IMR-90 (cell line): ENCODE results near the gene TMEM33. TPM values are rescaled to one million over a fixed set of nuclear protein-coding genes. Genes with fewer than 3 reads are reported as not detected.
"Not testable (repeated sequence)": the region's sequence is repeated elsewhere in the genome, so short reads cannot be mapped to it uniquely, and the experiment has no call there.

Experiments used
- ATAC-seq: fragments of 200-7000 bp; cut with Tn5 transposase; 2 replicates; pipeline ENCODE4 v1.9.1; 2020; ENCODE audit warnings: low read depth, mild to moderate bottlenecking, moderate library complexity
- BruUV-seq: library from RNA; stranded (reverse); fragments of 400-500 nt; replicated peaks from 2 replicates; lab custom pipeline; 2021; lab: Mats Ljungman, UMichigan
- CTCF ChIA-PET: fragments of 300-600 bp; formaldehyde crosslinking; extraction: SDS; loops from one replicate; lab custom pipeline; 2021; ENCODE audit warnings: antibody characterized with exemption; lab: Yijun Ruan, JAX
- POLR2A ChIA-PET: fragments of 300-600 bp; sonication (Branson Sonifier 250); formaldehyde crosslinking; loops from one replicate; lab custom pipeline; 2022; ENCODE audit warnings: antibody characterized with exemption; ENCODE audit not compliant: unreplicated experiment; lab: Charles Lee
- DNase-seq: peaks from one replicate; pipeline ENCODE4 v3.0.0; 2013
- H2AFZ ChIP-seq: replicated peaks from 2 replicates; pipeline ENCODE3; 2013; ENCODE audit warnings: low read length, mild to moderate bottlenecking; ENCODE audit not compliant: poor library complexity
- H2AK5ac ChIP-seq: 2 replicates; pipeline ENCODE4 v1.6.1; 2013; ENCODE audit warnings: low read depth, low read length, inconsistent platforms
- H2AK9ac ChIP-seq: replicated peaks from 2 replicates; pipeline ENCODE3; 2013; ENCODE audit warnings: mild to moderate bottlenecking, low read depth, low read length, moderate library complexity; ENCODE audit not compliant: poor library complexity
- H2BK120ac ChIP-seq: 2 replicates; pipeline ENCODE4 v1.6.1; 2013; ENCODE audit warnings: low read depth, low read length, inconsistent platforms
- H2BK15ac ChIP-seq: 3 replicates; pipeline ENCODE4 v1.6.1; 2013; ENCODE audit warnings: low read depth, low read length, inconsistent platforms
- H2BK20ac ChIP-seq: 2 replicates; pipeline ENCODE4 v1.6.1; 2013; ENCODE audit warnings: low read depth, mild to moderate bottlenecking, inconsistent platforms, low read length, moderate library complexity
- H2BK5ac ChIP-seq: 2 replicates; pipeline ENCODE4 v1.6.1; 2013; ENCODE audit warnings: mild to moderate bottlenecking, low read depth, low read length, inconsistent platforms; ENCODE audit not compliant: poor library complexity, severe bottlenecking
- H3K14ac ChIP-seq: replicated peaks from 2 replicates; pipeline ENCODE4 v1.6.1; 2013; ENCODE audit warnings: low read depth, low read length, inconsistent platforms
- H3K18ac ChIP-seq: 2 replicates; pipeline ENCODE4 v1.6.1; 2013; ENCODE audit warnings: low read depth, low read length, control low read depth
- H3K23ac ChIP-seq: 2 replicates; pipeline ENCODE4 v1.6.1; 2013; ENCODE audit warnings: low read depth, low read length, inconsistent platforms
- H3K27ac ChIP-seq: 2 replicates; pipeline ENCODE4 v1.5.1; 2013; ENCODE audit warnings: mild to moderate bottlenecking, control low read depth, low read length; ENCODE audit not compliant: insufficient read depth
- H3K27me3 ChIP-seq: 2 replicates; pipeline ENCODE4 v1.6.1; 2013; ENCODE audit warnings: low read length; ENCODE audit not compliant: control insufficient read depth, insufficient read depth
- H3K36me3 ChIP-seq: 2 replicates; pipeline ENCODE4 v1.6.1; 2013; ENCODE audit warnings: low read length, mixed read lengths; ENCODE audit not compliant: control insufficient read depth, insufficient read depth
- H3K4ac ChIP-seq: 2 replicates; pipeline ENCODE4 v1.6.1; 2013; ENCODE audit warnings: low read depth, low read length, inconsistent platforms
- H3K4me1 ChIP-seq: 2 replicates; pipeline ENCODE4 v1.6.1; 2013; ENCODE audit warnings: low read length, mixed read lengths; ENCODE audit not compliant: control insufficient read depth, insufficient read depth
- H3K4me2 ChIP-seq: 2 replicates; pipeline ENCODE4 v1.6.1; 2013; ENCODE audit warnings: low read depth, mild to moderate bottlenecking, control low read depth, low read length, moderate library complexity
- H3K4me3 ChIP-seq: 2 replicates; pipeline ENCODE4 v1.5.1; 2013; ENCODE audit warnings: low read depth, mild to moderate bottlenecking, control low read depth, low read length, moderate library complexity; ENCODE audit not compliant: insufficient read depth
- H3K56ac ChIP-seq: 2 replicates; pipeline ENCODE4 v1.6.1; 2013; ENCODE audit warnings: low read length, inconsistent platforms; ENCODE audit not compliant: insufficient read depth; ENCODE audit errors: extremely low read depth
- H3K79me1 ChIP-seq, 2 experiments: 2 replicates each; pipeline ENCODE4 v1.6.1; 2013; ENCODE audit warnings: low read length in 2 of 2, inconsistent platforms in 1 of 2, low read depth in 1 of 2
- H3K9ac ChIP-seq: 2 replicates; pipeline ENCODE4 v1.6.1; 2013; ENCODE audit warnings: low read depth, low read length, control low read depth
- H3K9me1 ChIP-seq: 2 replicates; pipeline ENCODE4 v1.6.1; 2013; ENCODE audit warnings: low read length, inconsistent platforms; ENCODE audit not compliant: insufficient read depth
- H3K9me3 ChIP-seq: 2 replicates; pipeline ENCODE4 v1.6.1; 2013; ENCODE audit warnings: low read length; ENCODE audit not compliant: control insufficient read depth, insufficient read depth
- H4K20me1 ChIP-seq: 2 replicates; pipeline ENCODE4 v1.6.1; 2013; ENCODE audit warnings: low read length, inconsistent platforms; ENCODE audit not compliant: insufficient read depth
- H4K5ac ChIP-seq: 2 replicates; pipeline ENCODE4 v1.6.1; 2013; ENCODE audit warnings: mild to moderate bottlenecking, low read depth, low read length, control low read depth
- H4K8ac ChIP-seq, 2 experiments: 2 replicates each; pipeline ENCODE4 v1.6.1; 2013; ENCODE audit warnings: low read depth in 2 of 2, low read length in 2 of 2, control low read depth in 1 of 2, inconsistent platforms in 1 of 2
- H4K91ac ChIP-seq: 2 replicates; pipeline ENCODE4 v1.6.1; 2013; ENCODE audit warnings: low read depth, low read length, inconsistent platforms; ENCODE audit not compliant: insufficient read depth
- WGBS, 2 experiments: methylation state at CpG; one replicate each; pipeline versions ENCODE4 v1.1.5 to v1.1.7; 2013; ENCODE audit warnings: missing lambda C conversion rate in 2 of 2; ENCODE audit not compliant: insufficient read length in 1 of 2; ENCODE audit errors: extremely low coverage in 2 of 2; 5-methylcytosine and 5-hydroxymethylcytosine counted together
- dilution Hi-C: fragments of 300-500 bp; cut with HindIII; formaldehyde crosslinking; loops from one replicate; pipeline ENCODE4 v1.14.3; 2018; ENCODE audit warnings: low sequenced_read_pairs; ENCODE audit not compliant: unreplicated experiment
- in situ Hi-C: fragments of 300-500 bp; cut with MboI; formaldehyde crosslinking; loops from 3 replicates; pipeline ENCODE4 v1.14.3; 2019; ENCODE audit warnings: low sequenced_read_pairs, inconsistent platforms, mixed read lengths
- intact Hi-C: fragments of 100-400 bp; cut with micrococcal nuclease; formaldehyde crosslinking; loops from 2 replicates; pipeline ENCODE4 v1.10.0; 2022
- polyA plus RNA-seq, 3 experiments: library from polyadenylated mRNA; depleted of rRNA; stranded (reverse); fragments of >200 nt; gene quantifications; 2 replicates each; pipeline ENCODE4 v1.2.3, GENCODE V29; 2012; ENCODE audit warnings: low replicate concordance in 1 of 3
- total RNA-seq: library from RNA; depleted of rRNA; stranded (reverse); fragments of >200 nt; gene quantifications from 2 replicates; pipeline ENCODE4 v1.2.3, GENCODE V29; 2012

The TMEM33 gene
- total and polyA plus RNA-seq, 2 of the 4 experiments (the other 2 are of a cell fraction), result 23.6 to 45.5 TPM

DNA sequence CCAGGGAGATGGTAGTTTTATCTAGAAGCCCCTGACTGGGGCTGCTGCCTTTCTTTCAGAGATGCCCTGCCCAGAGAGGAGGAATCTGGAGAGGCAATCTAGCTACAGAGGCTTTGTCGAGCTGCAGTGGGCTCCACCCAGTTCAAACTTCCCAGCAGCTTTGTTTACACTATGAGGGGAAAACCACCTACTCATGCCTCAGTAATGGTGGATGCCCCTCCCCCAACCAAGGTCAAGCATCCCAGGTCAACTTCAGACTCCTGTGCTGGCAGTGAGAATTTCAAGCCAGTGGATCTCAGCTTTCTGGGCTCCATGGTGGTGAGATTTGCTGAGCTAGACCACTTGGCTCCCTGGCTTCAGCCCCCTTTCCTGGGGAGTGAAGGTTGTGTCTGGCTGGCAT, 26.1 kb upstream of the TMEM33 start:
- H2BK120ac ChIP-seq, H3K9me3 ChIP-seq, CTCF ChIA-PET, ATAC-seq, H4K91ac ChIP-seq, H3K27me3 ChIP-seq, H3K9me1 ChIP-seq, H3K4ac ChIP-seq, H3K23ac ChIP-seq, POLR2A ChIA-PET, intact Hi-C loops, H2BK5ac ChIP-seq, H3K9ac ChIP-seq, H4K20me1 ChIP-seq, dilution Hi-C loops, H3K14ac ChIP-seq, in situ Hi-C loops, H3K79me1 ChIP-seq, H2AK5ac ChIP-seq, H4K5ac ChIP-seq, H3K4me3 ChIP-seq, H2AFZ ChIP-seq, BruUV-seq, H3K36me3 ChIP-seq, H2BK15ac ChIP-seq, H3K27ac ChIP-seq, H4K8ac ChIP-seq, H3K4me2 ChIP-seq, H3K18ac ChIP-seq, H2AK9ac ChIP-seq, H3K4me1 ChIP-seq, H3K56ac ChIP-seq, H2BK20ac ChIP-seq: not testable (repeated sequence)
- DNase-seq, result peak; percentile 21
- no CpG with 5 or more reads among the region's 1 CpG for WGBS, 2 experiments
